H1 (cell line): ENCODE measurements around the gene ZNF593. TPM values are rescaled to one million over a fixed set of nuclear protein-coding genes. Genes with fewer than 3 reads are reported as not detected.

Experiments
- ASH2L ChIP-seq: fragments of 200-600, 300-600 bp; sonication (generic); IDR thresholded peaks from one replicate; pipeline ENCODE4 v1.7.1; 2017; ENCODE audit warnings: low read length
- CBX8 ChIP-seq: fragments of 300-800, 300-1000 bp; sonication (generic); IDR thresholded peaks from 2 replicates; pipeline ENCODE4 v1.7.1; 2016; ENCODE audit warnings: low read depth, low read length, borderline replicate concordance
- CEBPB ChIP-seq: IDR thresholded peaks from 2 replicates; pipeline ENCODE4 v1.6.1; 2012; ENCODE audit warnings: low read depth, low read length
- CHD7 ChIP-seq: fragments of 300-600 bp; sonication (generic); IDR thresholded peaks from 2 replicates; pipeline ENCODE4 v1.7.1; 2012; ENCODE audit warnings: low read length, moderate library complexity, mild to moderate bottlenecking, inconsistent platforms; ENCODE audit not compliant: insufficient replicate concordance
- CREB1 ChIP-seq: IDR thresholded peaks from 2 replicates; pipeline ENCODE4 v1.6.1; 2012; ENCODE audit warnings: inconsistent platforms
- CTBP2 ChIP-seq: IDR thresholded peaks from 2 replicates; pipeline ENCODE4 v1.7.0; 2011; ENCODE audit warnings: borderline replicate concordance, mild to moderate bottlenecking, moderate library complexity, mixed read lengths, low read length; ENCODE audit not compliant: insufficient read depth, insufficient read length
- MAX ChIP-seq: IDR thresholded peaks from 2 replicates; pipeline ENCODE4 v1.6.1; 2012; ENCODE audit warnings: inconsistent platforms
- NANOG ChIP-seq: IDR thresholded peaks from 2 replicates; pipeline ENCODE4 v1.6.1; 2011; ENCODE audit warnings: low read length, low read depth, mild to moderate bottlenecking, inconsistent platforms; ENCODE audit not compliant: insufficient read depth, poor library complexity, severe bottlenecking
- POLR2AphosphoS5 ChIP-seq: IDR thresholded peaks from 2 replicates; pipeline ENCODE4 v1.6.1; 2011; ENCODE audit warnings: low read depth, low read length
- RBBP5 ChIP-seq: IDR thresholded peaks from 2 replicates; pipeline ENCODE4 v1.7.1; 2012; ENCODE audit warnings: low read depth, mild to moderate bottlenecking, inconsistent platforms, low read length, moderate library complexity, borderline replicate concordance
- SP1 ChIP-seq: IDR thresholded peaks from 2 replicates; pipeline ENCODE4 v1.6.1; 2011; ENCODE audit warnings: low read depth, low read length
- SP2 ChIP-seq: IDR thresholded peaks from 2 replicates; pipeline ENCODE4 v1.6.1; 2012; ENCODE audit warnings: mild to moderate bottlenecking, low read length, inconsistent platforms
- TBP ChIP-seq: IDR thresholded peaks from 2 replicates; pipeline ENCODE4 v1.6.1; 2011; ENCODE audit warnings: low read depth, low read length, improper control_type of control experiment
- polyA plus RNA-seq, 7 experiments: library from polyadenylated mRNA; depleted of rRNA in 3 of 7; stranded (reverse) in 5 of 7; unstranded in 2 of 7; fragments of >200 nt in 5 of 7; fragments of 200-250 nt in 2 of 7; gene quantifications; 1 replicate in 5 of 7; 2 replicates in 1 of 7; 4 replicates in 1 of 7; pipeline versions ENCODE4 v1.2.1 to v1.2.3, GENCODE V29; 2011 to 2013; ENCODE audit warnings: missing spikeins in 2 of 7, mixed read lengths in 2 of 7
- total RNA-seq: library from RNA; stranded (reverse); fragmentation: NEBNext Ultra II Directional; extraction: Animal tissue kit (Norgen Biotek cat#: 25700); gene quantifications from 2 replicates; pipeline ENCODE4 v1.2.1, GENCODE V29; 2021

Gene ZNF593
- total and polyA plus RNA-seq, 2 of the 8 experiments (the other 6 are each of a cell fraction or from before 2014, with no cell fraction given) = 38.2 to 68.0 TPM

GRCh38 chr1:26191739-26192138, 22.0 kb downstream of the ZNF593 start (continued):
- TF ChIP-seq CHD7 (no peak), CEBPB (no peak), RBBP5 (no peak), TBP (no peak), MAX (no peak), CREB1 (no peak), POLR2AphosphoS5 (no peak), CTBP2 (no peak), ASH2L (no peak), CBX8 (no peak), SP1 (no peak), SP2 (no peak), NANOG (no peak)
